Activated B cell treated with CpG ODN at 0.5 μM for 24 hours (primary cell): ENCODE data around the gene TNFRSF25. TPM values are rescaled to one million over a fixed set of nuclear protein-coding genes. Genes with fewer than 3 reads are reported as not detected.

ENCODE experiments used
- ATAC-seq: fragments of 200-7000 bp; cut with Tn5 transposase; one replicate; pipeline ENCODE4 v1.10.0; 2021; ENCODE audit warnings: low read depth, mild to moderate bottlenecking, moderate library complexity
- CTCF ChIA-PET: fragments of 350-600 bp; sonication (Branson Sonifier 250); formaldehyde crosslinking; loops from one replicate; lab custom pipeline; 2021; ENCODE audit warnings: antibody characterized with exemption; lab: Charles Lee
- POLR2A ChIA-PET: fragments of 350-600 bp; sonication (Branson Sonifier 250); formaldehyde crosslinking; loops from one replicate; lab custom pipeline; 2021; ENCODE audit warnings: antibody characterized with exemption; lab: Charles Lee
- DNase-seq: peaks from one replicate; pipeline ENCODE4 v3.0.0; 2022
- H3K27ac Mint-ChIP-seq: one replicate; pipeline ENCODE4 v1.8.0; 2020; ENCODE audit warnings: mixed read lengths
- H3K27me3 Mint-ChIP-seq: one replicate; pipeline ENCODE4 v1.8.0; 2021; ENCODE audit warnings: mixed read lengths
- H3K36me3 Mint-ChIP-seq: one replicate; pipeline ENCODE4 v1.8.0; 2021; ENCODE audit warnings: low read depth, mixed read lengths
- H3K4me1 Mint-ChIP-seq: one replicate; pipeline ENCODE4 v1.8.0; 2021; ENCODE audit warnings: mixed read lengths
- H3K4me3 Mint-ChIP-seq: one replicate; pipeline ENCODE4 v1.8.0; 2020; ENCODE audit warnings: mild to moderate bottlenecking, mixed read lengths
- H3K9me3 Mint-ChIP-seq: one replicate; pipeline ENCODE4 v1.8.0; 2020; ENCODE audit warnings: mixed read lengths
- intact Hi-C: fragments of 100-400 bp; cut with micrococcal nuclease; formaldehyde crosslinking; loops from one replicate; pipeline ENCODE4 v1.15.1; 2024
- total RNA-seq: library from RNA; stranded (reverse); gene quantifications from 2 replicates; pipeline ENCODE4 v1.2.3, GENCODE V29; 2022
- TF ChIP-seq, protein P1 (sequence below): fragments of 200-600 bp; IDR thresholded peaks from one replicate; pipeline ENCODE4 v1.8.0; 2022; ENCODE audit warnings: antibody characterized with exemption, mild to moderate bottlenecking

TNFRSF25 gene
- total RNA-seq, 1 donor from 2014 or later, result 2.8 TPM

DNA sequence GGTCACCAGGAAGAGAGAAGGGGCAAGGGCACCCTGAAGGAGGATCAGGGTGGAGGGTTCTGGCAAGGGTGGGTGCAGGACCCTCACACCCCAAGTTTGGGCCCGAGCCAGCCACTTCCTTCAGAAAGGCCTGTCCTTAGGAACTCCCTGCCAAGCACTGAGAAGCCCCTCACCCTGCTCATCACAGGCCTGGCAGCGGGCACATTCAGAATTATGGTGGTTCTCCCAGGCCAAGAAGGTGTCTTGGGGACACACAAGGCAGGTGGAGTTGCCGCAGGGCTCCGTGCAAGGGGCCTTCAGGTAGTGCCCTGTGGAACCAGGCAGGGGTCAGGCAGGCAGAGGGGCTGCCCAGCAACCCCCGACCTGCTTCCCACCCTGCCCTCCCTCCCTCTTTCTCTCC is 1.1 kb downstream of the TNFRSF25 start:
- peaks cover 36% of the 10 kb centered on the region for H3K27me3 Mint-ChIP-seq
- no peaks in the 10 kb centered on the region for H3K36me3 Mint-ChIP-seq
- DNase-seq, result no peak
- intact Hi-C loops, result no loop called here
- ChIA-PET POLR2A (no interaction called here), CTCF (no interaction called here)
- no peak for ATAC-seq
- H3K4me1 Mint-ChIP-seq, result peaks cover 16% of the 10 kb centered on the region
- no peak overlapping the region for H3K27ac Mint-ChIP-seq
- H3K9me3 Mint-ChIP-seq, result no peaks in the 10 kb centered on the region
- H3K4me3 Mint-ChIP-seq, result no peak overlapping the region
- TF ChIP-seq, protein P1, sequence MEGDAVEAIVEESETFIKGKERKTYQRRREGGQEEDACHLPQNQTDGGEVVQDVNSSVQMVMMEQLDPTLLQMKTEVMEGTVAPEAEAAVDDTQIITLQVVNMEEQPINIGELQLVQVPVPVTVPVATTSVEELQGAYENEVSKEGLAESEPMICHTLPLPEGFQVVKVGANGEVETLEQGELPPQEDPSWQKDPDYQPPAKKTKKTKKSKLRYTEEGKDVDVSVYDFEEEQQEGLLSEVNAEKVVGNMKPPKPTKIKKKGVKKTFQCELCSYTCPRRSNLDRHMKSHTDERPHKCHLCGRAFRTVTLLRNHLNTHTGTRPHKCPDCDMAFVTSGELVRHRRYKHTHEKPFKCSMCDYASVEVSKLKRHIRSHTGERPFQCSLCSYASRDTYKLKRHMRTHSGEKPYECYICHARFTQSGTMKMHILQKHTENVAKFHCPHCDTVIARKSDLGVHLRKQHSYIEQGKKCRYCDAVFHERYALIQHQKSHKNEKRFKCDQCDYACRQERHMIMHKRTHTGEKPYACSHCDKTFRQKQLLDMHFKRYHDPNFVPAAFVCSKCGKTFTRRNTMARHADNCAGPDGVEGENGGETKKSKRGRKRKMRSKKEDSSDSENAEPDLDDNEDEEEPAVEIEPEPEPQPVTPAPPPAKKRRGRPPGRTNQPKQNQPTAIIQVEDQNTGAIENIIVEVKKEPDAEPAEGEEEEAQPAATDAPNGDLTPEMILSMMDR, result no peak

DNA sequence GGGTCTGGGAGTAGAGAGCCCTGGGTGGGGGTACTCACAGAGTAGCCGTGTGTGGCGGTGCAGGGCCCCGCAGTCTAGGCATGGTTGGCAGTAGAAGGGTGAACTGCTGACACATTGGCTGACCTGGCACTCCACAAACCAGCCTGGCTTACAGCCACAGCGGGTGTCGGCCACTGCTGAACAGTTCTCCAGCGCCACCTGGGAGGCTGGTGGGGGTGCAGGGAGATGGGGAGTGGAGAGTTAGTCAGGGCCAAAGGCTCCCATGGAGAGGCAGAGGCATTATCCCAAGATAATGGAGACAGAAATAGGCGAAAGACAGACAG is 1.5 kb downstream of the TNFRSF25 start:
- DNase-seq (no peak), ATAC-seq (no peak)
- no peaks in the 10 kb centered on the region for H3K36me3 Mint-ChIP-seq
- H3K27ac Mint-ChIP-seq, result no peak overlapping the region
- no peak overlapping the region for H3K4me3 Mint-ChIP-seq
- POLR2A ChIA-PET, result no interaction called here
- TF ChIP-seq, protein P1, result no peak
- H3K4me1 Mint-ChIP-seq, result peaks cover 19% of the 10 kb centered on the region
- H3K9me3 Mint-ChIP-seq, result no peaks in the 10 kb centered on the region
- CTCF ChIA-PET, result no interaction called here
- peaks cover 40% of the 10 kb centered on the region for H3K27me3 Mint-ChIP-seq
- intact Hi-C loops, result no loop called here

DNA sequence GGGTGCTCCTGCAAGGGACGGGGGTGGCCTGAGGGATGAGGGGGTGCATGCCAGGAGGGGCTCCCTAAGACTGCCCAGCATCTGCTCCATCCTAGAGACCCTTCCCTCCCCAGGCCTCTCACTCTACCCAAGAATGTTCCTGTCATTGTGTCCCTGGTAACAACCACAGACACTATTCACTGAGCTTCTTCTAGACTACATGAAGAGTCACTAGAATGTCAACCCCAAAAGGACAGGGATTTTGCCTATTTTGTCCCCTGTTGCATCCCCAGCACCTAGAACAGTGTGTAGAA is 2.9 kb downstream of the TNFRSF25 start:
- H3K4me1 Mint-ChIP-seq, result peaks cover 21% of the 10 kb centered on the region
- TF ChIP-seq, protein P1, result no peak
- H3K36me3 Mint-ChIP-seq, result no peaks in the 10 kb centered on the region
- H3K27ac Mint-ChIP-seq, result no peak overlapping the region
- DNase-seq (no peak), ATAC-seq (no peak)
- peaks cover 42% of the 10 kb centered on the region for H3K27me3 Mint-ChIP-seq
- no peaks in the 10 kb centered on the region for H3K9me3 Mint-ChIP-seq
- POLR2A ChIA-PET, result no interaction called here
- CTCF ChIA-PET, result interaction anchor here (1.2 to 1.4 kb wide), 2 partner anchors 13 to 184 kb away, joined by 3 to 4 read pairs; no protein-coding TSS in a partner anchor
- H3K4me3 Mint-ChIP-seq, result no peak overlapping the region
- intact Hi-C loops, result no loop called here

DNA sequence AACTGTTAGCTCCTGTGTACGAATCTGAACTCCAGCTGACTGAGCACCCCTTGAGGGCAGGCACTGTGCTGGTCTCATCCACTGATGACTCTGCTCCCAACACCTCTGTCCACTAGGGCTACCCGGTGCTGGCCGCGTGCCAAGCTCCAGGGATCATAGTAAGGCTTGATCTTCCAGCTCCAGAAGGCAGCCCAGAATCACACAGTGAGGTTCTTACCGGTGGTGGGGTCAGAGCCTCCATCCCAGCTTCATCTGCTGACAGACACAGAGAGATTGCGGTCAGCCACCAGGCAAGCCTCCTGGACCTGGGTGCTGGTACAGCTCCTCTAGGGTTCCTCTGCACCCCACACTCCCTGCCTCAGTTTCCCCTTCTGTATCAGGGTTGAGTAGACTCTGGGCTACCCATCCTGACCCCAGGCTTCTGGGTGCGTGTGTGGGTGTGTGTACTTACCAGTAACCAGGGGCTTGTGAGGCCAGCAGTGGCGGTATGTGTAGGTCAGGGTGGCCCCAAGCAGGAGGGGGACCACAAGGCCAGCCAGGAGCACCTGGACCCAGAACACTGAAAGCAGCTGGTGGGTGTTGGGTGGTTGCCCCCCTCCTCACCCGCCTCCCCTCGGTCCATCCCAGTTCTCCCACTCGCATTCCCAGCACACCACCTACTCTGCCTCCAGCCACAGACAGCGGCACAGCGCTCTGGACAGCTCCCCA is 3.4 kb downstream of the TNFRSF25 start:
- CTCF ChIA-PET, result interaction anchor here (1.2 to 1.4 kb wide), 2 partner anchors 14 to 184 kb away, joined by 3 to 4 read pairs; no protein-coding TSS in a partner anchor
- no peak overlapping the region for H3K4me3 Mint-ChIP-seq
- peaks cover 21% of the 10 kb centered on the region for H3K4me1 Mint-ChIP-seq
- DNase-seq (no peak), ATAC-seq (no peak)
- peaks cover 41% of the 10 kb centered on the region for H3K27me3 Mint-ChIP-seq
- TF ChIP-seq, protein P1, result no peak
- POLR2A ChIA-PET, result no interaction called here
- no peak overlapping the region for H3K27ac Mint-ChIP-seq
- no peaks in the 10 kb centered on the region for H3K36me3 Mint-ChIP-seq
- intact Hi-C loops, result no loop called here
- H3K9me3 Mint-ChIP-seq, result no peaks in the 10 kb centered on the region

DNA sequence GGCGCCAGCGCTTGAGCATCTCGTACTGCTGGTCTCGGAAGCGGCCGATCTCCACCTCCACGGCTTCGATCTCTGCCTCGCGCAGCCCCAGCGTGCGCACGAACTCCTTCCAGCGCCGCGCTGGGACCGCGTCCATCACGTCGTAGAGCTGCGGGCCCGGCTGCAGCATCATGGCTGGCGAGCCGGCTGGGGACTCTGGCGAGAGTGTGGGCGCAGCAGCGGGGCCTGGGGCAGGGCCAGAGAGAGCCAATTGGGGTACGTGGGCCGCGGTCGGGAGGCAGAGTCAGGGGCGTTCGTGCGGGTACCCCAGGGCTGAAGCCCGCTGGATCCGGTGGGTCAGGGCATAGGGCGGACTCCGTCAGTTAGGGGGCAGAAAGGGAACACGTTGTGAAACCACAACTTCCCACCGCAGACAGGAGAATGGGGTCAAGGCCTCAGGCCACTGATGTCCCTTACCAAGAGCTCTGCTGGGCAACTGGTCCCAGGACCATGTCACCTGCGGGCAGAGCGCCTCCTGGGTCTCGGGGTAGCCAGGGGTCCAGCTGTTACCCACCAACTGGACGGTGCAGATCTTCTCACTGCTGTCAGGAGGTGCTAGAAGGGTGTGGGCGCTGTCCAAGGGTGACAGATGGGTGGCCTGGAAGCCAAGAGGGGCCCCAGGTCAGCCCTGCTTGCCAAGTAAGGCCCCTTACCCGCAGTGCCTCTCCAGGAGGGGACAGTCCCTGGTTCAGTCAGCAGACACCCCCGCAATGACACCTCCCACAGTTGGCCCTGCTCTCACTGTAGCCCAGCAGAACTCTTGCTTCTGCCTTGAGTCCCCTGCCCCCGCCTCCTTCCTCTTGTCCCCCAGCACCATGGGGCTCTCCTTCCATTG is 4.2 kb downstream of the TNFRSF25 start:
- H3K36me3 Mint-ChIP-seq, result no peaks in the 10 kb centered on the region
- ChIA-PET POLR2A (no interaction called here), CTCF (interaction anchor here (1.4 kb wide), 1 partner anchor 185 kb away, joined by 4 read pairs; no protein-coding TSS in a partner anchor)
- TF ChIP-seq, protein P1, result no peak
- DNase-seq (no peak), ATAC-seq (no peak)
- no peaks in the 10 kb centered on the region for H3K9me3 Mint-ChIP-seq
- no peak overlapping the region for H3K4me3 Mint-ChIP-seq
- intact Hi-C loops, result no loop called here
- H3K27ac Mint-ChIP-seq, result no peak overlapping the region
- H3K27me3 Mint-ChIP-seq, result peaks cover 43% of the 10 kb centered on the region
- H3K4me1 Mint-ChIP-seq, result peaks cover 21% of the 10 kb centered on the region
